Suprapubic skin (tissue), 4 donors: ENCODE data around the gene TMEM205. TPM values are rescaled to one million over a fixed set of nuclear protein-coding genes. Genes with fewer than 3 reads are reported as not detected.
A peak's percentile ranks its signal among the peaks of the same experiment; 100 is the strongest.
"Not testable (repeated sequence)": the region's sequence is repeated elsewhere in the genome, so short reads cannot be mapped to it uniquely, and the experiment has no call there.

Source experiments
- DNase-seq, 2 donors: peaks; one replicate each; pipeline ENCODE4 v3.0.0-alpha.2; 2019; ENCODE audit warnings: low spot score in 2 of 2
- H3K27ac ChIP-seq: fragments of 200-600 bp; sonication (generic); one replicate; pipeline ENCODE4 v1.5.1; 2019
- H3K27me3 ChIP-seq: fragments of 200-600 bp; sonication (generic); one replicate; pipeline ENCODE4 v1.5.1; 2019
- H3K36me3 ChIP-seq: fragments of 200-600 bp; sonication (generic); one replicate; pipeline ENCODE4 v1.5.1; 2019
- H3K4me1 ChIP-seq: fragments of 200-600 bp; sonication (generic); one replicate; pipeline ENCODE4 v1.5.1; 2019
- H3K4me3 ChIP-seq: fragments of 200-600 bp; sonication (generic); one replicate; pipeline ENCODE4 v1.5.1; 2019; ENCODE audit warnings: mild to moderate bottlenecking
- H3K9me3 ChIP-seq: fragments of 200-600 bp; sonication (generic); one replicate; pipeline ENCODE4 v1.5.1; 2019
- CTCF ChIP-seq, 2 donors: fragments of 200-600 bp in 1 of 2; fragments of 450-650 bp in 1 of 2; sonication (generic) in 1 of 2; IDR thresholded peaks; one replicate each; pipeline ENCODE4 v1.5.1; 2016 to 2019; ENCODE audit warnings: antibody characterized with exemption in 2 of 2, mild to moderate bottlenecking in 1 of 2, moderate library complexity in 1 of 2
- EP300 ChIP-seq: sonication (generic); formaldehyde crosslinking; IDR thresholded peaks from one replicate; pipeline ENCODE4 v1.6.1; 2017; ENCODE audit warnings: antibody characterized with exemption
- POLR2A ChIP-seq, 2 donors: fragments of 450-650 bp; IDR thresholded peaks; one replicate each; pipeline ENCODE4 v1.6.1; 2017; ENCODE audit warnings: antibody characterized with exemption in 2 of 2, mild to moderate bottlenecking in 2 of 2, moderate library complexity in 2 of 2
- POLR2AphosphoS5 ChIP-seq, 3 donors: sonication (generic); formaldehyde crosslinking; IDR thresholded peaks; one replicate each; pipeline ENCODE4 v1.6.1; 2017; ENCODE audit warnings: antibody characterized with exemption in 3 of 3
- WGBS: methylation state at CpG from one replicate; pipeline ENCODE4 v1.1.5; 2018; 5-methylcytosine and 5-hydroxymethylcytosine counted together
- total RNA-seq, 4 donors: library from RNA; depleted of rRNA; stranded (reverse); fragments of >200 nt; gene quantifications; one replicate each; pipeline ENCODE4 v1.1.0, GENCODE V29; 2016

TMEM205 gene
- total RNA-seq, 4 donors from 2014 or later, result 202 to 245 (median 207) TPM

- peak; percentile 96 to 97 for DNase-seq
- 8% methylated on average over 27 of the region's 62 CpGs for WGBS
- TF ChIP-seq POLR2AphosphoS5 (IDR thresholded peaks at IDR 0.05) (no peak), POLR2A (IDR thresholded peaks at IDR 0.05) (no peak), CTCF (IDR thresholded peaks at IDR 0.05) (no peak), EP300 (no peak)
- no peaks in the 10 kb centered on the region for H3K9me3 ChIP-seq
- peak within 1 kb of the TSS; percentile 61 for H3K4me3 ChIP-seq
- H3K27me3 ChIP-seq, result no peaks in the 10 kb centered on the region
- peak within 1 kb of the TSS; percentile 21 for H3K27ac ChIP-seq
- peaks cover 14% of the 10 kb centered on the region for H3K4me1 ChIP-seq
- H3K36me3 ChIP-seq, result peaks cover 7% of the 10 kb centered on the region
Observed at GRCh38 chr19:11355160-11356073, 9.3 kb upstream of the TMEM205 start, which contains the start of gene PLPPR2. Gene PLPPR2 (plus strand): TSS chr19:11355432. CDS start chr19:11357674, 2,242 bp downstream.

- DNase-seq, H3K9me3 ChIP-seq, H3K4me3 ChIP-seq, H3K27me3 ChIP-seq, H3K36me3 ChIP-seq, H3K27ac ChIP-seq: not testable (repeated sequence)
- WGBS, result 91% methylated on average over 4 of the region's 4 CpGs
- H3K4me1 ChIP-seq, result peaks cover 14% of the 10 kb centered on the region
Observed at GRCh38 chr19:11354102-11354501, 8.0 kb upstream of the TMEM205 start.

GRCh38 chr19:11349171-11349570, 3.1 kb upstream of the TMEM205 start:
- TF ChIP-seq EP300 (no peak), CTCF (IDR thresholded peaks at IDR 0.05) (no peak), POLR2A (IDR thresholded peaks at IDR 0.05) (no peak), POLR2AphosphoS5 (IDR thresholded peaks at IDR 0.05) (no peak)
- Histone ChIP-seq H3K4me1 (peaks cover 21% of the 10 kb centered on the region), H3K27ac (no peak overlapping the region), H3K27me3 (no peaks in the 10 kb centered on the region), H3K9me3 (no peaks in the 10 kb centered on the region), H3K36me3 (no peaks in the 10 kb centered on the region), H3K4me3 (no peak overlapping the region)
- DNase-seq, result no peak
- 90% methylated on average over 2 of the region's 4 CpGs for WGBS

GRCh38 chr19:11347546-11348039, 1.5 kb upstream of the TMEM205 start:
- TF ChIP-seq CTCF (IDR thresholded peaks at IDR 0.05) (no peak), EP300 (no peak), POLR2A (IDR thresholded peaks at IDR 0.05) (no peak), POLR2AphosphoS5 (IDR thresholded peaks at IDR 0.05) (no peak)
- 77% methylated on average over 7 of the region's 7 CpGs for WGBS
- H3K27ac ChIP-seq, result no peak overlapping the region
- peaks cover 3% of the 10 kb centered on the region for H3K36me3 ChIP-seq
- no peaks in the 10 kb centered on the region for H3K27me3 ChIP-seq
- no peak for DNase-seq
- peaks cover 33% of the 10 kb centered on the region for H3K4me1 ChIP-seq
- H3K4me3 ChIP-seq, result no peak overlapping the region
- H3K9me3 ChIP-seq, result no peaks in the 10 kb centered on the region

- H3K27me3 ChIP-seq, result no peaks in the 10 kb centered on the region
- WGBS, result 50% methylated on average over 8 of the region's 15 CpGs
- H3K27ac ChIP-seq, result peak overlapping the region; percentile 67
- DNase-seq, result no peak
- H3K36me3 ChIP-seq, result peaks cover 6% of the 10 kb centered on the region
- TF ChIP-seq POLR2A (IDR thresholded peaks at IDR 0.05) (no peak), POLR2AphosphoS5 (IDR thresholded peaks at IDR 0.05) (no peak), EP300 (no peak), CTCF (IDR thresholded peaks at IDR 0.05) (no peak)
- H3K4me3 ChIP-seq, result peak overlapping the region; percentile 57
- H3K4me1 ChIP-seq, result peaks cover 33% of the 10 kb centered on the region
- H3K9me3 ChIP-seq, result no peaks in the 10 kb centered on the region
Observed at GRCh38 chr19:11345122-11345803, 805 bp downstream of the TMEM205 start.
